ENCODE data around the gene PRKAA1.
"Not testable (repeated sequence)": the region's sequence is repeated elsewhere in the genome, so short reads cannot be mapped to it uniquely, and the experiment has no call there.

Gene PRKAA1

DNA sequence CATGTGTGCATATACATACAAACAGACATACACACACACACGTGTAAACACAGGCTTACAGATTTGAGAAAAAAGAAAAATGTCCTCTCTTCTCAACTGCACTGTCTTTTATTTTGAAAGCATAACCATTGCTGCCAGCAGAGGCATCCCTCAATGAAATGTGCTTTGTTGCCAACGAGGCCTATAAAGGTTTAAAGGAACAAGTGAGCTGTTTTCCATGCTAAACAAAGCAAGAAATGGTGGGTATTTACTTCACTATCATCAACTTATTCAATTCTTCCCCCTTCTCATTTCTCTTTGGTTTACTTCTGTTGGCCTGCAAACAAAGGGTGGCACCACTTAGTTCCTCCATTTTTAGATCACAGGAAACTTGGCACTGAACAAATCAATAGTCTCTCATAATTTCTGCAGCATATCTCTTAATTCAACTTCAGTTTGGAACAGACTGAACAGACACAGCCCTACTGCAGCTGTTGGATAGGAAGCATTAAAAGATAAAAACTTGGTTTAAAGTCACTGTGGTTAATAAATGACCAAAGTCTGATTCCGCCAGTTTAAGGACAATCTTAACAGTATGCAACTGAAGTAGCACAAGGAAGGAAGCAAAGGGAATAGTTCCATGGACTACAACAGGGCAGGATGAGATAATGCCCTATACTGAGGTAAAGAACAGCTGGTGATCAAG, 64.2 kb downstream of the PRKAA1 start:
- no peak for DNase-seq (ENCODE audit: low read depth in 2 of 2)

DNA sequence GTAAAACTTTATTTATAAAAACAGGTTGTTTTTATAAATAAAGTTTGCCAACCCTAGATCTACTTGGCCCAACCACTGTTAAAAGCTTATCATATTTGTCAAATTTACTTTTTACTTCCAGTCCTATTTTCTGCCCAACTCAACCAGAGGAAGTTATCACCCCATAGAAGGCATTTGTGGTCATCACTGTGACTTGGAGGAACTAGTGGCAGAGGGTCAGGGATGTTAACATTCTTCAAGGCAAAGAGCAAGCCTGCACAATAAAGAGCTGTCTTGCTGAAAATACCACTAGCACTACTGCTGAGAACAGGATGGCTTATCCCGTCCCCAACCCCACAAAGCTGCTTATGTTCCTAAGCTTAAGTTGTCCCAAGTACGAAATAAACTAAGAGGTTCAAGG, 64.7 kb downstream of the PRKAA1 start:
- DNase-seq (ENCODE audit: low read depth in 2 of 2) = no peak

DNA sequence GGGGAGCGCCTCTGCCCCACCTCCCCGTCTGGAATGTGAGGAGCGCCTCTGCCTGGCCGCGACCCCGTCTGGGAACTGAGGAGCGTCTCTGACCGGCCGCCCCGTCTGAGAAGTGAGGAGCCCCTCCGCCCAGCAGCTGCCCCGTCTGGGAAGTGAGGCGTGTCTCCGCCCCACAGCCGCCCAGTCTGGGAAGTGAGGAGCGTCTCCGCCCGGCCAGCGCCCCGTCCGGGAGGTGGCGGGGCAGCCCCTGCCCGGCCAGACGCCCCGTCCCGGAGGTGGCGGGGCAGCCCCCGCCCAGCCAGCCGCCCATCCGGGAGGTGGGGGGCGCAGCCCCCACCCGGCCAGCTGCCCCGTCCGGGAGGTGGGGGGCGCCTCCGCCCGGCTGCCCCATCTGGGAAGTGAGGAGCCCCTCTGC, 75.7 kb downstream of the PRKAA1 start:
- DNase-seq (ENCODE audit: low read depth in 2 of 2) = not testable (repeated sequence)

DNA sequence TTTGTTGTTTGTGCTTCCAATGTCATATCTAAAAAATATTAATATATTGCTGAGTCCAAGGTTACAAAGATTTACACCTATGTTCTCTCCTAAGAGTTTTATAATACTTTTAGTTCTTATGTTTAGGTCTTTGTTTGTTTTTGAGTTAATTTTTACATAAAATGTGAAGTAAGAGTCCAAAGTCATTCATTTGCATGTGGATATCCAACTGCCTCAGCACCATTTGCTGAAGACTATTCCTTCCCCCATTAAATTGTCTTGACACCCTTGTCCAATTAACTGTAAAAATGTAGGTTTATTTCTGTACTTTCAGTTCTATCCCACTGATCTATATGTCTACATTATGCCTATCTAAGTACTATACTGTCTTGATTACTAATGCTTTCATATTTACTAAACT, 78.1 kb downstream of the PRKAA1 start:
- DNase-seq (ENCODE audit: low read depth in 2 of 2) = no peak

DNA sequence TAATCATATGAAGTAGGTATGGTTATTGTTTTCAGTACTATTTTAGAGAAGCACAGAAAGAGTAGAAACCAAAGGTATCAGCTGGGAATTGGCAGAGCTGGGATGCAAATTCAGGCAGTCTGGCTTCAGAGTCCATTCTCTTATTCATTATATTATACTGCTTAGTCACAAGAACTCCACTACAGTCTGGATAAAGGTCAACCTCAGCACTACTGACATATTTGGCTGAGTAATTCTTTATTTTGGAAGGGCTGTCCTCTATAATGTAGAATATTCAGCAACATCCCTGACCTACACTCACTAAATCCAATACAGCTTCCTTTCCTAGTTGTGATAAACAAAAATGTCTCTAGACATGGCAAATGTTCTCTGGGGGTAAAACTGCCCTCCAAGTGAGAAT, 80.9 kb downstream of the PRKAA1 start:
- no peak for DNase-seq (ENCODE audit: low read depth in 2 of 2)

DNA sequence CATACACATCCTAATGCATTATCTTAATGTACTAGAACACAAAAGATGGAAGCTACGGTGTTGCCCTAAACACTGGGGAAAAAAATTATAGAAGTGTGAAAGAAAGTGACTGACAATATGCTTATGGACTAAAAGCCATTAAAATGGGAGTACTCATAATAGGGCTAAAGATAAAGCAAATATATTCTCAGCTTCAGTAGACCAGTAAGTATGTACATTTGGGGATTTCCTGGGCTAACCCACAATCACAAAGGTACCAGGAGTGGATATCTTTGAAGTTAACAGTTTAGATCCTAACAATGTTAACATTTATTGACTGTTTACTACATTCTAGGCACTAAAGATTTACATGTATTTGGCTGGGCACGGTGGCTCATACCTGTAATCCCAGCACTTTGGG, 81.6 kb downstream of the PRKAA1 start:
- DNase-seq (ENCODE audit: low read depth in 2 of 2) = no peak

DNA sequence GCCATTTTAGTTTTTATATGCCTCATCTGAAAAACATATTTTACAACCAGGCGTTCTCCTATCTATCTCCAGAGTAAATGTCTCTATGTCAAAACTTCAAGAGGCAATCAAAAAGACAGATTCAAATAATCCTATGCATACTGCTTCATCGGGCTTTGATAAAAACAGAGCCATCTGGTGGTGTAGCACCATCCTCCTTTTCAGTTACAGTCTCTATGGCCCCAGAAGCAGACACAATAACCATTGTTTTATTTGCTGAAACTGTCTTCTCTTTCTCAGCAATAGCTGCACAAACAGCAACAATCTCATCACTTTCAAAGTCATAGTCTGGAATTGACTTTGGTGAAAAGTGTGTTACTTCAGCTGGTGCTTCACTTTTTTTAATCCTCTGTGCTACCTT, 82.2 kb downstream of the PRKAA1 start:
- DNase-seq (ENCODE audit: low read depth in 2 of 2) = no peak

DNA sequence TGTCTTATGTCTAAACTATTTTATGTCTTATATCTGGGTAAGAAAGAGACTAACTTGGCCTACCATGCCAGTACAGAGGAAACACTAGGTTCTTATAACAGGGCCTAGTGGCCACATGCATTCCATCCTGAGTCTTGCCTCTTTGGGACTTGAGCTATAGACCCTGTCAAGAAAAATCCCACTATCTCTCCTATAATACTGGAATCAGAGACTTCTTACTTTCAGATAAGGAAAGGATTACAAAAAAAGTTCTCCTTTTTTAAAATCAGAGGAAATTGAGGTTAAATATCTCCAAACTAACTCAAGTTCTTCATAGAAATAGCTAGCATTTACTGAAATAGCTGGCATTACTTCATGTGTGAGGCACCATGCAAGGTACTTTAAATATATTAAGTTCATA, 84.2 kb downstream of the PRKAA1 start:
- no peak for DNase-seq (ENCODE audit: low read depth in 2 of 2)

DNA sequence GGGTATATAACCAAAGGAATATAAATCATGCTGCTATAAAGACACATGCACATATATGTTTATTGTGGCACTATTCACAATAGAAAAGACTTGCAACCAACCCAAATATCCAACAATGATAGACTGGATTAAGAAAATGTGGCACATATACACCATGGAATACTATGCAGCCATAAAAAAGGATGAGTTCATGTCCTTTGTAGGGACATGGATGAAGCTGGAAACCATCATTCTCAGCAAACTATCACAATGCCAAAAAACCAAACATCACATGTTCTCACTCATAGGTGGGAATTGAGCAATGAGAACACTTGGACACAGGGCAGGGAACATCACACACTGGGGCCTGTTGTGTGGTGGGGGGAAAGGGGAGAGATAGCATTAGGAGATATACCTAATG, 87.6 kb downstream of the PRKAA1 start:
- DNase-seq (ENCODE audit: low read depth in 2 of 2) = not testable (repeated sequence)

All from activated CD4-positive, alpha-beta T cell treated with anti-CD3 and anti-CD28 coated beads for 24 hours (primary cell).